ENCODE data around the gene PAX8. TPM values are rescaled to one million over a fixed set of nuclear protein-coding genes. Genes with fewer than 3 reads are reported as not detected.

PAX8 gene
- total and polyA plus RNA-seq, 2 of the 13 experiments (the other 11 are each of a cell fraction or from before 2014, with no cell fraction given): 1.5 to 8.8 TPM

DNA sequence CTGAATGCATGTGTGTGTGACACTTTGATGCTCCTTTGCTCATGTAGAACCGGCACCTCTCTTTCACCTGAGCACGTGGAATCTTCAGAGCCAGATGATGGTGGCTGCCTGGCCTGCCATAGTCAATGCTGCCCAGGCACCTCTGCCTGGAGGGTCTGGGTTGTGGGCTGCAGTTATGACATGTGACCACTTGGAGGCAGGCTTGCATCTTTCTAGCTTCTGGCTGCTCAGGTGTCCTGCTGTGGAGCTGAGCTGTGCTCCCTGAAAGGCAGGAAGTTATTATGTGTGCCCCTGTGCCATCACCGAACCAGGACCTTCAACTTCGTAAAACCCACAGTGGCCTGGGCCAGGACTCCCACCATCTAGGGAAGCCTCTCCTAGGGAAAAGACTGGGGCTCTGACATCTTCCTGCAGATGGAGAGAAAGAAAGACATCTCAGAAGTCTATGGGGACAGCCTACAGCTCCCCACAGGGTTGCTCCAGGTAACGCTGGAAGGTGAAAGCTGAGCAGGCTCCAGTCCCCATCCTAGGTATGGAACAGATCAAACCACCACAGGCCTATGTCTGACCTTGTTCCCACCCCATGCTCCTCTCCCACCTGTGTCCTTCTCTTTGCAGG is 74.7 kb downstream of the PAX8 start (continued):
- no peak for TF ChIP-seq FOXA1 (IDR thresholded peaks at IDR 0.05)
- peak; percentile 29; the same call in 1 of the 2 replicates for TF ChIP-seq FOXA1 (CRISPR knock-in tag; IDR thresholded peaks at IDR 0.05)
- TF ChIP-seq ZNF143 (CRISPR knock-in tag; IDR thresholded peaks at IDR 0.05): no peak
- TF ChIP-seq ZNF775 (CRISPR knock-in tag; IDR thresholded peaks at IDR 0.05; ENCODE audit: borderline replicate concordance): 0 out of 2 replicates have a peak, but pooled peaks have one; percentile 40
- peak; percentile 71; the same call in 1 of the 2 replicates for TF ChIP-seq SP140L (CRISPR knock-in tag; IDR thresholded peaks at IDR 0.05; ENCODE audit: borderline replicate concordance)
- peak; percentile 52 for TF ChIP-seq THAP11 (CRISPR knock-in tag; IDR thresholded peaks at IDR 0.05)
- TF ChIP-seq ZNF572 (CRISPR knock-in tag; IDR thresholded peaks at IDR 0.05): peak; percentile 61; the same call in 1 of the 2 replicates
- TF ChIP-seq PITX1 (CRISPR knock-in tag; IDR thresholded peaks at IDR 0.05): peak; percentile 76; the same call in 1 of the 2 replicates
- 0 out of 2 replicates have a peak, but pooled peaks have one; percentile 42 for TF ChIP-seq KAT7 (CRISPR knock-in tag; IDR thresholded peaks at IDR 0.05; ENCODE audit: borderline replicate concordance)
- TF ChIP-seq, protein P1, sequence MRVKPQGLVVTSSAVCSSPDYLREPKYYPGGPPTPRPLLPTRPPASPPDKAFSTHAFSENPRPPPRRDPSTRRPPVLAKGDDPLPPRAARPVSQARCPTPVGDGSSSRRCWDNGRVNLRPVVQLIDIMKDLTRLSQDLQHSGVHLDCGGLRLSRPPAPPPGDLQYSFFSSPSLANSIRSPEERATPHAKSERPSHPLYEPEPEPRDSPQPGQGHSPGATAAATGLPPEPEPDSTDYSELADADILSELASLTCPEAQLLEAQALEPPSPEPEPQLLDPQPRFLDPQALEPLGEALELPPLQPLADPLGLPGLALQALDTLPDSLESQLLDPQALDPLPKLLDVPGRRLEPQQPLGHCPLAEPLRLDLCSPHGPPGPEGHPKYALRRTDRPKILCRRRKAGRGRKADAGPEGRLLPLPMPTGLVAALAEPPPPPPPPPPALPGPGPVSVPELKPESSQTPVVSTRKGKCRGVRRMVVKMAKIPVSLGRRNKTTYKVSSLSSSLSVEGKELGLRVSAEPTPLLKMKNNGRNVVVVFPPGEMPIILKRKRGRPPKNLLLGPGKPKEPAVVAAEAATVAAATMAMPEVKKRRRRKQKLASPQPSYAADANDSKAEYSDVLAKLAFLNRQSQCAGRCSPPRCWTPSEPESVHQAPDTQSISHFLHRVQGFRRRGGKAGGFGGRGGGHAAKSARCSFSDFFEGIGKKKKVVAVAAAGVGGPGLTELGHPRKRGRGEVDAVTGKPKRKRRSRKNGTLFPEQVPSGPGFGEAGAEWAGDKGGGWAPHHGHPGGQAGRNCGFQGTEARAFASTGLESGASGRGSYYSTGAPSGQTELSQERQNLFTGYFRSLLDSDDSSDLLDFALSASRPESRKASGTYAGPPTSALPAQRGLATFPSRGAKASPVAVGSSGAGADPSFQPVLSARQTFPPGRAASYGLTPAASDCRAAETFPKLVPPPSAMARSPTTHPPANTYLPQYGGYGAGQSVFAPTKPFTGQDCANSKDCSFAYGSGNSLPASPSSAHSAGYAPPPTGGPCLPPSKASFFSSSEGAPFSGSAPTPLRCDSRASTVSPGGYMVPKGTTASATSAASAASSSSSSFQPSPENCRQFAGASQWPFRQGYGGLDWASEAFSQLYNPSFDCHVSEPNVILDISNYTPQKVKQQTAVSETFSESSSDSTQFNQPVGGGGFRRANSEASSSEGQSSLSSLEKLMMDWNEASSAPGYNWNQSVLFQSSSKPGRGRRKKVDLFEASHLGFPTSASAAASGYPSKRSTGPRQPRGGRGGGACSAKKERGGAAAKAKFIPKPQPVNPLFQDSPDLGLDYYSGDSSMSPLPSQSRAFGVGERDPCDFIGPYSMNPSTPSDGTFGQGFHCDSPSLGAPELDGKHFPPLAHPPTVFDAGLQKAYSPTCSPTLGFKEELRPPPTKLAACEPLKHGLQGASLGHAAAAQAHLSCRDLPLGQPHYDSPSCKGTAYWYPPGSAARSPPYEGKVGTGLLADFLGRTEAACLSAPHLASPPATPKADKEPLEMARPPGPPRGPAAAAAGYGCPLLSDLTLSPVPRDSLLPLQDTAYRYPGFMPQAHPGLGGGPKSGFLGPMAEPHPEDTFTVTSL (CRISPR knock-in tag; IDR thresholded peaks at IDR 0.05; ENCODE audit: borderline replicate concordance): no peak
- TF ChIP-seq TOE1 (CRISPR knock-in tag; IDR thresholded peaks at IDR 0.05): peak; percentile 42; the same call in 1 of the 2 replicates
- TF ChIP-seq, protein P2, sequence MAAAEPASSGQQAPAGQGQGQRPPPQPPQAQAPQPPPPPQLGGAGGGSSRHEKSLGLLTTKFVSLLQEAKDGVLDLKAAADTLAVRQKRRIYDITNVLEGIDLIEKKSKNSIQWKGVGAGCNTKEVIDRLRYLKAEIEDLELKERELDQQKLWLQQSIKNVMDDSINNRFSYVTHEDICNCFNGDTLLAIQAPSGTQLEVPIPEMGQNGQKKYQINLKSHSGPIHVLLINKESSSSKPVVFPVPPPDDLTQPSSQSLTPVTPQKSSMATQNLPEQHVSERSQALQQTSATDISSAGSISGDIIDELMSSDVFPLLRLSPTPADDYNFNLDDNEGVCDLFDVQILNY (CRISPR knock-in tag; conservative IDR thresholded peaks at IDR 0.05): no peak
- TF ChIP-seq, protein P3, sequence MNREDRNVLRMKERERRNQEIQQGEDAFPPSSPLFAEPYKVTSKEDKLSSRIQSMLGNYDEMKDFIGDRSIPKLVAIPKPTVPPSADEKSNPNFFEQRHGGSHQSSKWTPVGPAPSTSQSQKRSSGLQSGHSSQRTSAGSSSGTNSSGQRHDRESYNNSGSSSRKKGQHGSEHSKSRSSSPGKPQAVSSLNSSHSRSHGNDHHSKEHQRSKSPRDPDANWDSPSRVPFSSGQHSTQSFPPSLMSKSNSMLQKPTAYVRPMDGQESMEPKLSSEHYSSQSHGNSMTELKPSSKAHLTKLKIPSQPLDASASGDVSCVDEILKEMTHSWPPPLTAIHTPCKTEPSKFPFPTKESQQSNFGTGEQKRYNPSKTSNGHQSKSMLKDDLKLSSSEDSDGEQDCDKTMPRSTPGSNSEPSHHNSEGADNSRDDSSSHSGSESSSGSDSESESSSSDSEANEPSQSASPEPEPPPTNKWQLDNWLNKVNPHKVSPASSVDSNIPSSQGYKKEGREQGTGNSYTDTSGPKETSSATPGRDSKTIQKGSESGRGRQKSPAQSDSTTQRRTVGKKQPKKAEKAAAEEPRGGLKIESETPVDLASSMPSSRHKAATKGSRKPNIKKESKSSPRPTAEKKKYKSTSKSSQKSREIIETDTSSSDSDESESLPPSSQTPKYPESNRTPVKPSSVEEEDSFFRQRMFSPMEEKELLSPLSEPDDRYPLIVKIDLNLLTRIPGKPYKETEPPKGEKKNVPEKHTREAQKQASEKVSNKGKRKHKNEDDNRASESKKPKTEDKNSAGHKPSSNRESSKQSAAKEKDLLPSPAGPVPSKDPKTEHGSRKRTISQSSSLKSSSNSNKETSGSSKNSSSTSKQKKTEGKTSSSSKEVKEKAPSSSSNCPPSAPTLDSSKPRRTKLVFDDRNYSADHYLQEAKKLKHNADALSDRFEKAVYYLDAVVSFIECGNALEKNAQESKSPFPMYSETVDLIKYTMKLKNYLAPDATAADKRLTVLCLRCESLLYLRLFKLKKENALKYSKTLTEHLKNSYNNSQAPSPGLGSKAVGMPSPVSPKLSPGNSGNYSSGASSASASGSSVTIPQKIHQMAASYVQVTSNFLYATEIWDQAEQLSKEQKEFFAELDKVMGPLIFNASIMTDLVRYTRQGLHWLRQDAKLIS (CRISPR knock-in tag; IDR thresholded peaks at IDR 0.05): no peak
- TF ChIP-seq, protein P4, sequence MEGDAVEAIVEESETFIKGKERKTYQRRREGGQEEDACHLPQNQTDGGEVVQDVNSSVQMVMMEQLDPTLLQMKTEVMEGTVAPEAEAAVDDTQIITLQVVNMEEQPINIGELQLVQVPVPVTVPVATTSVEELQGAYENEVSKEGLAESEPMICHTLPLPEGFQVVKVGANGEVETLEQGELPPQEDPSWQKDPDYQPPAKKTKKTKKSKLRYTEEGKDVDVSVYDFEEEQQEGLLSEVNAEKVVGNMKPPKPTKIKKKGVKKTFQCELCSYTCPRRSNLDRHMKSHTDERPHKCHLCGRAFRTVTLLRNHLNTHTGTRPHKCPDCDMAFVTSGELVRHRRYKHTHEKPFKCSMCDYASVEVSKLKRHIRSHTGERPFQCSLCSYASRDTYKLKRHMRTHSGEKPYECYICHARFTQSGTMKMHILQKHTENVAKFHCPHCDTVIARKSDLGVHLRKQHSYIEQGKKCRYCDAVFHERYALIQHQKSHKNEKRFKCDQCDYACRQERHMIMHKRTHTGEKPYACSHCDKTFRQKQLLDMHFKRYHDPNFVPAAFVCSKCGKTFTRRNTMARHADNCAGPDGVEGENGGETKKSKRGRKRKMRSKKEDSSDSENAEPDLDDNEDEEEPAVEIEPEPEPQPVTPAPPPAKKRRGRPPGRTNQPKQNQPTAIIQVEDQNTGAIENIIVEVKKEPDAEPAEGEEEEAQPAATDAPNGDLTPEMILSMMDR (CRISPR knock-in tag; IDR thresholded peaks at IDR 0.05): peak; percentile 100
- TF ChIP-seq ARNT2 (CRISPR knock-in tag; IDR thresholded peaks at IDR 0.05; ENCODE audit: low read depth): no peak
- TF ChIP-seq SIX1 (CRISPR knock-in tag; IDR thresholded peaks at IDR 0.05; ENCODE audit: borderline replicate concordance): 0 out of 2 replicates have a peak, but pooled peaks have one; percentile 50
